KG1 (cell line): ENCODE data around the gene PLCL2.

ENCODE experiments used
- DNase-seq: peaks from one replicate; lab custom pipeline; 2025; lab: John Stamatoyannopoulos, UW

The PLCL2 gene

GRCh38 chr3:16865335-16865734, 19.4 kb upstream of the PLCL2 start:
- no peak for DNase-seq

- peak; percentile 34 for DNase-seq
Measured at GRCh38 chr3:16866571-16866970, 18.2 kb upstream of the PLCL2 start.

GRCh38 chr3:16868513-16868912, 16.2 kb upstream of the PLCL2 start:
- no peak for DNase-seq

GRCh38 chr3:16869261-16870005, 15.3 kb upstream of the PLCL2 start:
- no peak for DNase-seq

- no peak for DNase-seq
Measured at GRCh38 chr3:16871915-16872842, 12.6 kb upstream of the PLCL2 start.

GRCh38 chr3:16873872-16874271, 10.9 kb upstream of the PLCL2 start:
- DNase-seq = no peak

- DNase-seq = no peak
Measured at GRCh38 chr3:16875876-16876550, 8.7 kb upstream of the PLCL2 start.

GRCh38 chr3:16877505-16877904, 7.2 kb upstream of the PLCL2 start:
- no peak for DNase-seq

- no peak for DNase-seq
Measured at GRCh38 chr3:16877911-16878310, 6.8 kb upstream of the PLCL2 start.

GRCh38 chr3:16881896-16882630, 2.7 kb upstream of the PLCL2 start:
- no peak for DNase-seq

- DNase-seq = no peak
Measured at GRCh38 chr3:16883057-16883722, 1.6 kb upstream of the PLCL2 start.

- DNase-seq = no peak
Measured at GRCh38 chr3:16883723-16884083, 1.1 kb upstream of the PLCL2 start.

GRCh38 chr3:16884084-16884747, 539 bp upstream of the PLCL2 start:
- peak; percentile 35 for DNase-seq

- peak; percentile 73 for DNase-seq
Measured at GRCh38 chr3:16885593-16886302, 993 bp downstream of the PLCL2 start.

- DNase-seq = no peak
Measured at GRCh38 chr3:16886303-16886683, 1.5 kb downstream of the PLCL2 start.

GRCh38 chr3:16887130-16887529, 2.4 kb downstream of the PLCL2 start:
- DNase-seq = no peak

- no peak for DNase-seq
Measured at GRCh38 chr3:16888356-16888755, 3.6 kb downstream of the PLCL2 start.

- DNase-seq = peak; percentile 42
Measured at GRCh38 chr3:16888785-16889607, 4.2 kb downstream of the PLCL2 start.

GRCh38 chr3:16890597-16891333, 6.0 kb downstream of the PLCL2 start:
- DNase-seq = no peak
